Nephron (organoid): Measurements from ENCODE around the gene GLYR1.

Source experiments
- H3K27ac Mint-ChIP-seq, 3 experiments: 2 replicates each; pipeline ENCODE4 v1.8.0; 2020; ENCODE audit warnings: mixed read lengths in 3 of 3, mild to moderate bottlenecking in 2 of 3, moderate library complexity in 1 of 3
- H3K27me3 Mint-ChIP-seq: 2 replicates; pipeline ENCODE4 v1.8.0; 2021; ENCODE audit warnings: low read depth, mild to moderate bottlenecking, moderate library complexity, mixed read lengths
- H3K36me3 Mint-ChIP-seq: 2 replicates; pipeline ENCODE4 v1.8.0; 2020; ENCODE audit warnings: low read depth, mixed read lengths
- H3K4me1 Mint-ChIP-seq: 2 replicates; pipeline ENCODE4 v1.8.0; 2020; ENCODE audit warnings: mixed read lengths
- H3K4me3 Mint-ChIP-seq, 3 experiments: 2 replicates each; pipeline ENCODE4 v1.8.0; 2020; ENCODE audit warnings: mild to moderate bottlenecking in 3 of 3, mixed read lengths in 3 of 3, moderate library complexity in 2 of 3
- H3K9me3 Mint-ChIP-seq: 2 replicates; pipeline ENCODE4 v1.8.0; 2020; ENCODE audit warnings: mixed read lengths
- CTCF ChIP-seq, 3 experiments: fragments of 200-600 bp; sonication (generic); IDR thresholded peaks; one replicate each; pipeline ENCODE4 v1.5.0; 2021; ENCODE audit warnings: antibody characterized with exemption in 3 of 3; ENCODE audit not compliant: unreplicated experiment in 3 of 3

GLYR1 gene

DNA sequence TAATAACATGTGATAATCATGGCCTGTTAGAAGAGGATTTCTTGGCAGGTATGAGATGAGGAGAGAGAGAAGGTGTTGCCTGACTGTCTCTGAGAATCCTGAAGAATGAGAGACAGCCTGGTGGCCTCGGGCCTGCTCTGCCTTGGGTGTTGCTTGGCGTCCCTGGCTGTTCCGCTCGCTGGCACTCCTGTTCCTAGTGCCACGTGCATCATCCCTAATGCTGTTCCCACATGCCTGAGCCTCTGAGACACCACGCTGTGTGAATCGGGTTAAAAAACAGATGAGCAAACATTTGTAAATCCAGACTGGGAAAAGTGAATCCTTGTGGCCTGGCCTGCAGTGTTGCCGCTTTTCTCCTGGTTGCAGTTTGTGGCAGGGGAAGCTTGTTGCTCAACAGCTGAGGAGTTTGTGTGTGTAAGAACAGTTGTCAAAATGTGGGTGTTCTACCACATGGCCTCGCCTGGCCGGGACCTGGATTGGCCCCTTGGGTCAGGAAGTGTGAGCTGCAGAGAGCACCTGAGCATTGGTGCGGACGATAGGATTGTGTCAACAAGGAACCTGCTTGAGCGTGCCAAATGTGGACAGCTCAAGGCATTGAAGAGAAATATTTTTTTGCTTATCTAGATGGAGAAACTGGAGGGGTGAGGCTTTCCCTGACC lies 22.2 kb upstream of the GLYR1 start:
- H3K4me1 Mint-ChIP-seq, result peaks cover 14% of the 10 kb centered on the region
- no peaks in the 10 kb centered on the region for H3K27me3 Mint-ChIP-seq
- H3K36me3 Mint-ChIP-seq, result peaks cover 47% of the 10 kb centered on the region
- no peak for TF ChIP-seq CTCF (IDR thresholded peaks at IDR 0.05; ENCODE audit: unreplicated experiment in 3 of 3)
- H3K9me3 Mint-ChIP-seq, result no peaks in the 10 kb centered on the region
- peak overlapping the region in 1 of 3 experiments; percentile 33 for H3K4me3 Mint-ChIP-seq
- H3K27ac Mint-ChIP-seq, result peak overlapping the region; percentile 79 to 98 (median 89)

DNA sequence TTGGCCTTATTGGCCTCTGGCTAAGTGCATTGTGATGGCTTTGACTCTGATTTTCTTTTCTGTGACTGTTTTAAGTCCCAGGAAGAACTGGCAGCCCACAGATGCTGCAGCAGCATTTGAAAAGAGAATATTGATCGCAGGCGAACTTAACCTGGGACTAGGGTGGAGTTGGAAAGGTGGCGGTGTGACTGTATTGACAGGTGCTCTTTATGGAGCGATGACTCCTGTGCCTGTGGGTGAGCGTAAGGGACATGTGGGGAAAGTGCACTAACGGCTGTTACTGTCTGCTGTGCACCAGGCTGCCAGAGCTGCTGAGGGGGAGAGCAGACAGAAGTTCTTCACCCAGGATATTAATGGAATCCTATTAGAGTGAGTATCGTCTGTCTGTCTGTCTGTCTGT lies 21.4 kb upstream of the GLYR1 start:
- peak overlapping the region; percentile 79 to 98 (median 89) for H3K27ac Mint-ChIP-seq
- no peak for TF ChIP-seq CTCF (IDR thresholded peaks at IDR 0.05; ENCODE audit: unreplicated experiment in 3 of 3)
- H3K9me3 Mint-ChIP-seq, result no peaks in the 10 kb centered on the region
- peaks cover 50% of the 10 kb centered on the region for H3K36me3 Mint-ChIP-seq
- peak overlapping the region in 1 of 3 experiments; percentile 45 for H3K4me3 Mint-ChIP-seq
- peaks cover 14% of the 10 kb centered on the region for H3K4me1 Mint-ChIP-seq
- H3K27me3 Mint-ChIP-seq, result no peaks in the 10 kb centered on the region

DNA sequence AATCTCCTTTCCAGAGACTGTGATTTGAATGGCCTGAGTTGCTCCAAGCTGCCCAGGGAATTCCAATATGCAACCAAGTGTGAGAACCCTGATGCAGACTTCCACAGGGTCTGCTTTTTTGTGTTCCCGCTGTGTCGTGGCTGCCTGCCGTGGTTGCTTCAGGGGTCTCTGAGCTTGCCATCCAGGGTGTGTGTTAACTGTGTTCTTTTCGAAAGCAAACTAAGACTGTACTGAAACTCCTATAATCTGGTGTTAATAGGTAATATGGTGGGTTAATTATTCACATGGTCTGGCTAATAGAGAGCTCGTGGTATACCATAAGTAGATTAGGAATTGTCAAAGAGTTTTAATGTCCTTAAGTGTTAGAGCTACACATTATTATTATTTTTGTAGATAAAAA lies 20.9 kb upstream of the GLYR1 start:
- Mint-ChIP-seq H3K27ac (peak overlapping the region; percentile 79 to 98 (median 89)), H3K4me3 (peak overlapping the region in 2 of 3 experiments; percentile 1 to 31), H3K36me3 (peaks cover 51% of the 10 kb centered on the region), H3K27me3 (no peaks in the 10 kb centered on the region), H3K4me1 (peaks cover 14% of the 10 kb centered on the region), H3K9me3 (no peaks in the 10 kb centered on the region)
- no peak for TF ChIP-seq CTCF (IDR thresholded peaks at IDR 0.05; ENCODE audit: unreplicated experiment in 3 of 3)

DNA sequence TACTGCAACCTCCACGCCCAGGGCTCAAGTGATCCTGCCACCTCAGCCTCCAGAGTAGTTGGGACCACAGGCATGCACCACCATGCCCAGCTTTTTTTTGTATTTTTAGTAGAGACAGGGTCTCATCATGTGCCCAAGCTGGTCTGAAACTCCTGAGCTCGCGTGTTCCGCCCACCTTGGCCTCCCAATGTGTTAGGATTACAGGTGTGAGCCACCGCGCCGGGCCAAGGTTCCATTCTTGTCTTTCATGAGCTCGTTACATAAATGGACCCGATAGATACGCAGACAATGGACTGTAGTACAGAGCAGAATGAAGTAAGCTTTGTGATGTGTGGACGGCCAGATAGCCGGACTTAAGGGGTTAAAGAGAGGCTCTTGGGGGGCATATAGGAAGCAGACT lies 19.5 kb upstream of the GLYR1 start:
- Mint-ChIP-seq H3K27me3 (no peaks in the 10 kb centered on the region), H3K4me1 (peaks cover 14% of the 10 kb centered on the region), H3K27ac (peak overlapping the region; percentile 59 to 98 (median 89)), H3K36me3 (peaks cover 46% of the 10 kb centered on the region), H3K4me3 (peak overlapping the region in 2 of 3 experiments; percentile 35 to 55), H3K9me3 (no peaks in the 10 kb centered on the region)
- TF ChIP-seq CTCF (IDR thresholded peaks at IDR 0.05; ENCODE audit: unreplicated experiment in 3 of 3), result no peak

- Mint-ChIP-seq H3K4me1 (peaks cover 14% of the 10 kb centered on the region), H3K27me3 (no peaks in the 10 kb centered on the region), H3K4me3 (no peak overlapping the region), H3K27ac (peak overlapping the region in 1 of 3 experiments; percentile 78), H3K9me3 (no peaks in the 10 kb centered on the region), H3K36me3 (peaks cover 46% of the 10 kb centered on the region)
- TF ChIP-seq CTCF (IDR thresholded peaks at IDR 0.05; ENCODE audit: unreplicated experiment in 3 of 3), result no peak
Measured at GRCh38 chr16:4865231-4865860, 18.3 kb upstream of the GLYR1 start.
